PFSK-1 (cell line): Measurements from ENCODE around the gene PPP2R2C.

Source experiments
- FOXP2 ChIP-seq: optimal IDR thresholded peaks from 2 replicates; pipeline ENCODE3; 2011; ENCODE audit warnings: borderline replicate concordance, control low read depth, inconsistent platforms; ENCODE audit not compliant: insufficient read depth; ENCODE audit errors: extremely low read length, extremely low read depth
- POLR2AphosphoS5 ChIP-seq: IDR thresholded peaks from 2 replicates; pipeline ENCODE4 v1.6.1; 2012; ENCODE audit warnings: low read depth, mild to moderate bottlenecking, control low read depth, low read length, moderate library complexity
- SIN3A ChIP-seq: IDR thresholded peaks from 2 replicates; pipeline ENCODE4 v1.6.1; 2012; ENCODE audit warnings: mild to moderate bottlenecking, low read length, moderate library complexity, borderline replicate concordance; ENCODE audit not compliant: insufficient read depth
- TAF1 ChIP-seq: IDR thresholded peaks from 2 replicates; pipeline ENCODE4 v1.6.1; 2012; ENCODE audit warnings: low read length, control low read depth, borderline replicate concordance; ENCODE audit not compliant: insufficient read depth
- TF ChIP-seq, protein P1 (sequence below), 2 experiments: IDR thresholded peaks; 2 replicates each; pipeline versions ENCODE4 v1.6.1 to v1.8.0; 2011 to 2012; ENCODE audit warnings: low read depth in 2 of 2, low read length in 2 of 2, control low read depth in 1 of 2, inconsistent platforms in 1 of 2, mild to moderate bottlenecking in 1 of 2, moderate library complexity in 1 of 2; ENCODE audit not compliant: insufficient read depth in 1 of 2

PPP2R2C gene

DNA sequence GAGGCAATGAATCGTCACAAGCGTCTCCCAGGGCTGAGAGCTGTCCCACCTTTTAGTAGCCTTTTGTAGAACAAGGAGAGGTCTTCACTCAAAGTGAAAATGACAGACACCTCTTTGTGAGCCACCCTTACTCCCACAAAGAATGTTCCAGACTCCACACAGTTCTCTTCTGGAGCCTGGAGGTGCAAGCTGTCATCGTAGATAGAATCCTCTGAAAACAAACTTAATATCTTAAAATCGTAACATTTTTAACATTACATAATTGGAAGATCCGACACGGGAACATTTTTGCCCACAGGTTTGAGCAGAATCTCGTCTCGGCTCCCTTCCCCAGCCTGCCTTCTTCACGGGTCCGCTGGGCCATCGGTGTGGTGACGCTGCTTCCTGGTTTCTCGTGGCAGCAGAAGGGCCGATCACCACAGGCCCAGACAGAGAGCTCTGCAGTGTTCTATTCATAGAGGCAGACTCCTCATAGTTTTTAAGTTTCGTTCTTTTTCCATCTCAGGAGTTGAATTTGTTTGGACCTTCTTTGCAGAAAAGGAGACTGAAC, 175.1 kb downstream of the PPP2R2C start:
- TF ChIP-seq, protein P1, sequence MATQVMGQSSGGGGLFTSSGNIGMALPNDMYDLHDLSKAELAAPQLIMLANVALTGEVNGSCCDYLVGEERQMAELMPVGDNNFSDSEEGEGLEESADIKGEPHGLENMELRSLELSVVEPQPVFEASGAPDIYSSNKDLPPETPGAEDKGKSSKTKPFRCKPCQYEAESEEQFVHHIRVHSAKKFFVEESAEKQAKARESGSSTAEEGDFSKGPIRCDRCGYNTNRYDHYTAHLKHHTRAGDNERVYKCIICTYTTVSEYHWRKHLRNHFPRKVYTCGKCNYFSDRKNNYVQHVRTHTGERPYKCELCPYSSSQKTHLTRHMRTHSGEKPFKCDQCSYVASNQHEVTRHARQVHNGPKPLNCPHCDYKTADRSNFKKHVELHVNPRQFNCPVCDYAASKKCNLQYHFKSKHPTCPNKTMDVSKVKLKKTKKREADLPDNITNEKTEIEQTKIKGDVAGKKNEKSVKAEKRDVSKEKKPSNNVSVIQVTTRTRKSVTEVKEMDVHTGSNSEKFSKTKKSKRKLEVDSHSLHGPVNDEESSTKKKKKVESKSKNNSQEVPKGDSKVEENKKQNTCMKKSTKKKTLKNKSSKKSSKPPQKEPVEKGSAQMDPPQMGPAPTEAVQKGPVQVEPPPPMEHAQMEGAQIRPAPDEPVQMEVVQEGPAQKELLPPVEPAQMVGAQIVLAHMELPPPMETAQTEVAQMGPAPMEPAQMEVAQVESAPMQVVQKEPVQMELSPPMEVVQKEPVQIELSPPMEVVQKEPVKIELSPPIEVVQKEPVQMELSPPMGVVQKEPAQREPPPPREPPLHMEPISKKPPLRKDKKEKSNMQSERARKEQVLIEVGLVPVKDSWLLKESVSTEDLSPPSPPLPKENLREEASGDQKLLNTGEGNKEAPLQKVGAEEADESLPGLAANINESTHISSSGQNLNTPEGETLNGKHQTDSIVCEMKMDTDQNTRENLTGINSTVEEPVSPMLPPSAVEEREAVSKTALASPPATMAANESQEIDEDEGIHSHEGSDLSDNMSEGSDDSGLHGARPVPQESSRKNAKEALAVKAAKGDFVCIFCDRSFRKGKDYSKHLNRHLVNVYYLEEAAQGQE (IDR thresholded peaks at IDR 0.05; ENCODE audit: insufficient read depth in 1 of 2, low read depth in 2 of 2, low read length in 2 of 2), result no peak
- TF ChIP-seq TAF1, result no peak
- no peak for TF ChIP-seq SIN3A
- TF ChIP-seq FOXP2, result no peak
- no peak for TF ChIP-seq POLR2AphosphoS5

DNA sequence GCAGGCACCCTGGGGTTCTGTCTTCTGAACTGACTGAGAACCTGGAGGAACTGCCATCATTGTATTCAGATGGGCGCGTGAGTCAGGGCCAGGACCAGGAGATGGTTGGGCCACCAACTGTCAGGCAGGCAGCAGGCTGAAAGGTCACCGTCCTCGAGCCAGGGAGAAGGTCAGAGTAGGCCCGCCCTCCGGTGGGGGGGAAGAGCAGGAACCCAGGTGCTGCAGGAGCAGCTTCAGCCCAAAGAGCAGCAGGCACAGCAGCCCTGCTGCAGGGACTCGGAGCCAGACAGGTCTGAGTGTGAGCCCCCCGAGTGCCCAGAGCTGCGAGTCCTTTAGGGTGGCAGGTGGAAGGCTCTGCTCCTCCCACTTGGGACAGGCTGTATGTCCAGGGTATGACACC, 176.4 kb downstream of the PPP2R2C start:
- TF ChIP-seq SIN3A (no peak), TAF1 (no peak), FOXP2 (no peak), POLR2AphosphoS5 (no peak)
- TF ChIP-seq, protein P1 (IDR thresholded peaks at IDR 0.05; ENCODE audit: insufficient read depth in 1 of 2, low read depth in 2 of 2, low read length in 2 of 2), result no peak

DNA sequence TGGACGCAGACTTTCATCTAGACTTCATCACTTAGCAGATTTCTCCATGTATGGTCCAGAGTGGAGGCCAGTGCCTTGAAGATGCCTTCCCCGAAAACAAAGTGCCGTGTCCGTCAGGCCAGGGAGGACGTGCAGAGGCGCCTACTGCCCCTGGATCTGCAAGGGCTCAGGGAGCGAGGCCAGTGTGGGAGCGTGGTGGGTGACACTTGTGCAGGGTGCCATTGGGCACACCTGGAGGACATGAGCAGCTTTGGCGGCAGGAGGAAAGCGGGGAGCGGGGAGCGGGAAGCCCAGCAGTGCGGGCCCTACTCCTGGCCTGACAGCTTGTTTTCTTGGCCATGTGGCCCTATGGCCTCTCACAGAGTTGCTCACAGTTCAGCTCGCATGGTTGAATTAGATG, 176.9 kb downstream of the PPP2R2C start:
- no peak for TF ChIP-seq POLR2AphosphoS5
- no peak for TF ChIP-seq FOXP2
- no peak for TF ChIP-seq TAF1
- no peak for TF ChIP-seq SIN3A
- TF ChIP-seq, protein P1 (IDR thresholded peaks at IDR 0.05; ENCODE audit: insufficient read depth in 1 of 2, low read depth in 2 of 2, low read length in 2 of 2), result no peak

DNA sequence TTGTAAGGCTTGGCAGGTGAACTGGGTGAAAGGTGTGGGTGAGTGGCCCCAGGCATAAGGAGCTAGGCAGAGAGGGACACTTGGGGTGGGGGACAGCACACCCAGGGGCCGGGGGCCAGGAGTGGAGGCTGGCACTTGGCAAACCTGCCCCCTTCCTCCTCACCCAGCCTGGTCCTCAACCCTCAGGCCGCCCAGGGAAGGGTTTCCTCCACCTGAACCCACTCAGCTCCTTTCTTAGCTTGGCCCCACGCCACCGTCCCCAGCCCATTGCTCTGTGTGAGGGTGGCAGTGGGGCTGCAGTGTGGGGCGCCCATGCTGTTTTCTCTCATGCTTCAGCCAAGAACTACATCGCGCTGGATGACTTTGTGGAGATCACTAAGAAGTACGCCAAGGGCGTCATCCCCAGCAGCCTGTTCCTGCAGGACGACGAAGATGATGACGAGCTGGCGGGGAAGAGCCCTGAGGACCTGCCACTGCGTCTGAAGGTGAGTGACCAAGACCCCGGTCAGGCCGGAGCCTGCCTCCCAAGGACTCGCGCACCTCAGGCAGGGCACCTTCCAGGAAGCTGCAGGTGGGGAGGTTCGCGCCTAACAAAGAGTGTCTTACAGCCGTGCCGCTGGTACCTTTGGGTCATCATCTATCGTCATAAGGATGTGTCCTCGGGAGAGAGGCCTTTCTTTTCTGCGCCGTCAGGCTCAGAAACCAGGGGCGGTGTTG, 177.6 kb downstream of the PPP2R2C start:
- TF ChIP-seq TAF1, result no peak
- TF ChIP-seq POLR2AphosphoS5, result no peak
- TF ChIP-seq FOXP2, result no peak
- TF ChIP-seq, protein P1 (IDR thresholded peaks at IDR 0.05; ENCODE audit: insufficient read depth in 1 of 2, low read depth in 2 of 2, low read length in 2 of 2), result no peak
- no peak for TF ChIP-seq SIN3A
